ENCODE results near the gene ZNF32. TPM values are rescaled to one million over a fixed set of nuclear protein-coding genes. Genes with fewer than 3 reads are reported as not detected.

The ZNF32 gene
- total and polyA plus RNA-seq, 2 of the 4 experiments (the other 2 are of a cell fraction), result 30.1 to 31.2 TPM

GRCh38 chr10:43598446-43598845, 50.2 kb downstream of the ZNF32 start:
- Histone ChIP-seq H2BK5ac (ENCODE audit: low read depth, low read length, poor library complexity, severe bottlenecking) (no peak overlapping the region), H2AK9ac (replicated peaks; ENCODE audit: low read depth, low read length, poor library complexity) (no peak overlapping the region), H2BK15ac (ENCODE audit: low read depth, low read length) (no peak overlapping the region), H3K9me1 (ENCODE audit: insufficient read depth, low read length) (no peaks in the 10 kb centered on the region), H3K9ac (ENCODE audit: low read depth, low read length) (no peak overlapping the region), H3K9me3 (ENCODE audit: control insufficient read depth, insufficient read depth, low read length) (no peaks in the 10 kb centered on the region), H3K4ac (ENCODE audit: low read depth, low read length) (no peak overlapping the region), H3K56ac (ENCODE audit: extremely low read depth, insufficient read depth, low read length) (no peak overlapping the region), H4K8ac (ENCODE audit: low read depth in 2 of 2, low read length in 2 of 2) (no peak overlapping the region), H3K27me3 (ENCODE audit: control insufficient read depth, insufficient read depth, low read length) (0 out of 2 replicates have a peak, but pooled peaks cover 3% of the 10 kb centered on the region), H3K36me3 (ENCODE audit: control insufficient read depth, insufficient read depth, low read length) (no peaks in the 10 kb centered on the region), H3K18ac (ENCODE audit: low read depth, low read length) (no peak overlapping the region), H3K4me1 (ENCODE audit: control insufficient read depth, insufficient read depth, low read length) (peaks cover 3% of the 10 kb centered on the region; the same call in 1 of the 2 replicates), H2AFZ (replicated peaks; ENCODE audit: low read length, poor library complexity) (peak overlapping the region; percentile 10), H4K91ac (ENCODE audit: insufficient read depth, low read depth, low read length) (no peak overlapping the region), H3K14ac (replicated peaks; ENCODE audit: low read depth, low read length) (no peak overlapping the region), H2BK120ac (ENCODE audit: low read depth, low read length) (no peak overlapping the region), H4K20me1 (ENCODE audit: insufficient read depth, low read length) (no peaks in the 10 kb centered on the region), H3K4me3 (ENCODE audit: insufficient read depth, low read depth, low read length) (no peak overlapping the region), H3K23ac (ENCODE audit: low read depth, low read length) (no peak overlapping the region), H3K4me2 (ENCODE audit: low read depth, low read length) (no peak overlapping the region), H4K5ac (ENCODE audit: low read depth, low read length) (no peak overlapping the region), H2BK20ac (ENCODE audit: low read depth, low read length) (no peak overlapping the region), H3K27ac (ENCODE audit: insufficient read depth, low read length) (no peak overlapping the region), H3K79me1 (ENCODE audit: low read depth in 1 of 2, low read length in 2 of 2) (no peaks in the 10 kb centered on the region), H2AK5ac (ENCODE audit: low read depth, low read length) (no peak overlapping the region)
- POLR2A ChIA-PET (ENCODE audit: unreplicated experiment), result no interaction called here
- in situ Hi-C loops (cut with MboI; ENCODE audit: low sequenced_read_pairs) (no loop called here), intact Hi-C loops (cut with micrococcal nuclease) (no loop called here), dilution Hi-C loops (cut with HindIII; ENCODE audit: low sequenced_read_pairs, unreplicated experiment) (no loop called here)
- CTCF ChIA-PET, result no interaction called here
- no peak for TF ChIP-seq MXI1 (IDR thresholded peaks at IDR 0.05; ENCODE audit: borderline replicate concordance, low read depth, low read length)
- TF ChIP-seq NFE2L2 (IDR thresholded peaks at IDR 0.05; ENCODE audit: low read depth, low read length), result no peak
- TF ChIP-seq RAD21 (IDR thresholded peaks at IDR 0.05; ENCODE audit: low read length), result no peak
- TF ChIP-seq CEBPB (IDR thresholded peaks at IDR 0.05; ENCODE audit: low read depth, low read length), result no peak
- WGBS, 2 experiments (ENCODE audit: extremely low coverage in 2 of 2, insufficient read length in 1 of 2), result no CpG with 5 or more reads among the region's 2 CpGs
- DNase-seq (peak; percentile 58), ATAC-seq (ENCODE audit: low read depth) (no peak)
- no TSS peak for BruUV-seq (replicated peaks)
